GM21360 (cell line): ENCODE results near the gene SPATA17.
"Not testable (repeated sequence)": the region's sequence is repeated elsewhere in the genome, so short reads cannot be mapped to it uniquely, and the experiment has no call there.

Experiments used
- ATAC-seq: cut with Tn5 transposase; IDR thresholded peaks from one replicate; pipeline ENCODE4 v1.9.1; 2021; ENCODE audit warnings: mild to moderate bottlenecking, moderate library complexity; ENCODE audit not compliant: unreplicated experiment

SPATA17 gene

GRCh38 chr1:217674028-217674729 is 43.0 kb downstream of the SPATA17 start:
- ATAC-seq = no peak

- ATAC-seq = no peak
Measured at GRCh38 chr1:217681806-217682205, 50.7 kb downstream of the SPATA17 start.

- ATAC-seq = no peak
Measured at GRCh38 chr1:217687511-217687910, 56.4 kb downstream of the SPATA17 start.

GRCh38 chr1:217696140-217696539 is 65.0 kb downstream of the SPATA17 start:
- ATAC-seq = not testable (repeated sequence)

GRCh38 chr1:217703326-217703725 is 72.2 kb downstream of the SPATA17 start:
- no peak for ATAC-seq

GRCh38 chr1:217712925-217713597 is 81.9 kb downstream of the SPATA17 start:
- ATAC-seq = no peak

- ATAC-seq = no peak
Measured at GRCh38 chr1:217715681-217716080, 84.5 kb downstream of the SPATA17 start.

- ATAC-seq = no peak
Measured at GRCh38 chr1:217717959-217718358, 86.8 kb downstream of the SPATA17 start.

GRCh38 chr1:217718873-217719272 is 87.7 kb downstream of the SPATA17 start:
- ATAC-seq = no peak

GRCh38 chr1:217721692-217722091 is 90.5 kb downstream of the SPATA17 start:
- no peak for ATAC-seq

- ATAC-seq = no peak
Measured at GRCh38 chr1:217734973-217735372, 103.8 kb downstream of the SPATA17 start.

- ATAC-seq = no peak
Measured at GRCh38 chr1:217747156-217747769, 116.1 kb downstream of the SPATA17 start.

- no peak for ATAC-seq
Measured at GRCh38 chr1:217769768-217770167, 138.6 kb downstream of the SPATA17 start.

GRCh38 chr1:217770918-217771317 is 139.8 kb downstream of the SPATA17 start:
- ATAC-seq = no peak

GRCh38 chr1:217776693-217777092 is 145.5 kb downstream of the SPATA17 start:
- ATAC-seq = no peak

- no peak for ATAC-seq
Measured at GRCh38 chr1:217781056-217781455, 149.9 kb downstream of the SPATA17 start.

GRCh38 chr1:217791091-217791490 is 159.9 kb downstream of the SPATA17 start:
- no peak for ATAC-seq

- ATAC-seq = no peak
Measured at GRCh38 chr1:217805792-217806191, 174.6 kb downstream of the SPATA17 start.

- ATAC-seq = no peak
Measured at GRCh38 chr1:217812175-217812574, 181.0 kb downstream of the SPATA17 start.

- ATAC-seq = no peak
Measured at GRCh38 chr1:217813031-217813430, 181.9 kb downstream of the SPATA17 start.

- ATAC-seq = no peak
Measured at GRCh38 chr1:217837691-217838090, 206.5 kb downstream of the SPATA17 start.

- no peak for ATAC-seq
Measured at GRCh38 chr1:217839161-217839560, 208.0 kb downstream of the SPATA17 start.
